ENCODE results near the gene SLC9A8. TPM values are rescaled to one million over a fixed set of nuclear protein-coding genes. Genes with fewer than 3 reads are reported as not detected.

SLC9A8 gene
- total and polyA plus RNA-seq, 2 donors (not counting 1 experiment from before 2014, with no cell fraction given): 17.8 to 29.7 TPM

DNA sequence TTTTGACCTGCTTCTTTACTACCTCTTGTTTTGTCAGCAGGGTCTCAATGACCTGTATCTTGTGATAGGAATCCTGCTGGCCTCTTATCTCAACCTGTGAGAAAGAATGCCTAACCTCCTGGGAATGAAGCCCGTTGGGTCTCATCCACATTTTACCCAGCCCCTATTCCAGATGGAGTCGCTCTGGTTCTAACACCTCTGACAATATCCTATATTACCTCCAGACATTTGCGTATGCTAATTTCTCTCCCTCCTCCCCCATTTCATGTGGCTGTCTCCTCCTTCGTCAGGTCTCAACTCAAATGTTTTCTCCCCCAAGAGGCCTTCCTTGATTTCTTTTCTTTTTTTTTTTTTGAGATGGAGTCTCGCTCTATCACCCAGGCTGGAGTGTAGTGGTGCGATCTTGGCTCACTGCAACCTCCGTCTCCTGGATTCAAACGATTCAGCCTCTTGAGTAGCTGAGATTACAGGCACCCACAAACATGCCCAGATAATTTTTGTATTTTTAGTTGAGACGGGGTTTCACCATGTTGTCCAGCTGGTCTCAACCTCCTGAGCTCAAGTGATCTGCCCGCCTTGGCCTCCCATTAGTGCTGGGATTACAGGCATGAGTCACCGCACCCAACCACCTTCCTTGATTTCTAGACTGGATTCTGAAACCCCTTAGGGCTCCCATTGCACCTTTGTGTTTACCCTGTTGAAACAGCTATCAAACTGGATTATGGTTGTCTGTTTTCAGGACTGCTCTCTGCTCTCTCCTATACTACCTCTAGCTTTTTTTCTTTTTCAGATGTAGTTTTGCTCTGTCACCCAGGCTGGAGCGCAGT lies 49.5 kb upstream of the SLC9A8 start:
- Histone ChIP-seq H3K27me3 (replicated peaks in 1 of 4; ENCODE audit: control extremely low read depth in 1 of 4, control insufficient read depth in 3 of 4, insufficient read depth in 4 of 4, low read length in 3 of 4) (peaks cover 0 to 10% (median 2%) of the 10 kb centered on the region in 4 experiments), H4K20me1 (ENCODE audit: control insufficient read depth, insufficient read depth, low read length, poor library complexity, severe bottlenecking) (no peaks in the 10 kb centered on the region), H3K36me3 (replicated peaks in 1 of 2; ENCODE audit: control extremely low read depth in 1 of 2, control insufficient read depth in 1 of 2, extremely low read depth in 1 of 2, insufficient read depth in 2 of 2, low read length in 1 of 2) (no peaks in the 10 kb centered on the region), H3K9me3 (ENCODE audit: control extremely low read depth in 1 of 3, control insufficient read depth in 2 of 3, insufficient read depth in 1 of 3, low read length in 2 of 3) (no peaks in the 10 kb centered on the region), H3K79me2 (ENCODE audit: control insufficient read depth, insufficient read depth, low read length) (no peaks in the 10 kb centered on the region), H3K4me1 (ENCODE audit: control insufficient read depth in 2 of 2, insufficient read depth in 2 of 2, low read length in 2 of 2) (peaks cover 1 to 2% of the 10 kb centered on the region in 2 donors), H3K9ac (ENCODE audit: low read length) (no peak overlapping the region), H3K27ac (ENCODE audit: low read length in 2 of 2) (no peak overlapping the region), H3K4me3 (ENCODE audit: control extremely low read depth in 1 of 5, extremely low read depth in 1 of 5, insufficient read depth in 1 of 5, low read depth in 2 of 5, low read length in 4 of 5) (no peak overlapping the region), H3K4me2 (replicated peaks; ENCODE audit: low read depth, low read length, poor library complexity, severe bottlenecking) (no peak overlapping the region), H2AFZ (ENCODE audit: insufficient read depth, low read depth, low read length, poor library complexity, severe bottlenecking) (no peak overlapping the region)
- Mint-ChIP-seq H3K27me3 (peaks cover 10% of the 10 kb centered on the region), H3K4me3 (no peak overlapping the region), H3K4me1 (no peaks in the 10 kb centered on the region), H3K9me3 (ENCODE audit: insufficient read depth) (no peaks in the 10 kb centered on the region), H3K27ac (no peak overlapping the region)
- ChIA-PET POLR2A (no interaction called here), CTCF (interaction anchor here (0.6 to 1.4 kb wide), 3 partner anchors 82 to 870 kb away, joined by 3 to 4 read pairs (median 3); no protein-coding TSS in a partner anchor)
- intact Hi-C loops (cut with micrococcal nuclease): no loop called here
- ATAC-seq (ENCODE audit: low read depth) (no peak), DNase-seq (no peak)
- TF ChIP-seq EZH2 (IDR thresholded peaks at IDR 0.05; ENCODE audit: borderline replicate concordance, insufficient read depth, low read depth, low read length, poor library complexity, severe bottlenecking): no peak
- TF ChIP-seq, protein P1, sequence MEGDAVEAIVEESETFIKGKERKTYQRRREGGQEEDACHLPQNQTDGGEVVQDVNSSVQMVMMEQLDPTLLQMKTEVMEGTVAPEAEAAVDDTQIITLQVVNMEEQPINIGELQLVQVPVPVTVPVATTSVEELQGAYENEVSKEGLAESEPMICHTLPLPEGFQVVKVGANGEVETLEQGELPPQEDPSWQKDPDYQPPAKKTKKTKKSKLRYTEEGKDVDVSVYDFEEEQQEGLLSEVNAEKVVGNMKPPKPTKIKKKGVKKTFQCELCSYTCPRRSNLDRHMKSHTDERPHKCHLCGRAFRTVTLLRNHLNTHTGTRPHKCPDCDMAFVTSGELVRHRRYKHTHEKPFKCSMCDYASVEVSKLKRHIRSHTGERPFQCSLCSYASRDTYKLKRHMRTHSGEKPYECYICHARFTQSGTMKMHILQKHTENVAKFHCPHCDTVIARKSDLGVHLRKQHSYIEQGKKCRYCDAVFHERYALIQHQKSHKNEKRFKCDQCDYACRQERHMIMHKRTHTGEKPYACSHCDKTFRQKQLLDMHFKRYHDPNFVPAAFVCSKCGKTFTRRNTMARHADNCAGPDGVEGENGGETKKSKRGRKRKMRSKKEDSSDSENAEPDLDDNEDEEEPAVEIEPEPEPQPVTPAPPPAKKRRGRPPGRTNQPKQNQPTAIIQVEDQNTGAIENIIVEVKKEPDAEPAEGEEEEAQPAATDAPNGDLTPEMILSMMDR (IDR thresholded peaks at IDR 0.05): no peak
- 100% methylated on average over 3 of the region's 12 CpGs for WGBS (ENCODE audit: insufficient coverage)

DNA sequence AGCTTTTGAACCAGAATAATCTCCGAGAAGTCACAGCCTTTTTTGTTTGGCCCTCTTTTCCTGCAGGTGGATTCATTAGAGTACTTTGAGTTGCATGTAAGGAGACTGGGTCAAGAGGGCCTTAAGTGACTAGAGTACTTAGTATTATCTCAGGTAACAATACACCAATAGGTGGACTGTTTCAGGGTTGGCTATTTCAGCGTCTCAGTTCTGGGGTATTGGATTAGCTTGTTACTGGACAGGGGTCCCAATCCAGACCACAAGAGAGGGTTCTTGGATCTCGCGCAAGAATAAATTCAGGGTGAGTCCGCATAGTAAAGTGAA lies 47.3 kb upstream of the SLC9A8 start:
- no peaks in the 10 kb centered on the region for H4K20me1 ChIP-seq (ENCODE audit: control insufficient read depth, insufficient read depth, low read length, poor library complexity, severe bottlenecking)
- H3K4me1 ChIP-seq (ENCODE audit: control insufficient read depth in 2 of 2, insufficient read depth in 2 of 2, low read length in 2 of 2): peaks cover 9 to 10% of the 10 kb centered on the region in 2 donors
- 91% methylated on average over 4 of the region's 5 CpGs for WGBS (ENCODE audit: insufficient coverage)
- H3K27ac ChIP-seq (ENCODE audit: low read length in 2 of 2): no peak overlapping the region
- no peaks in the 10 kb centered on the region for H3K9me3 ChIP-seq (ENCODE audit: control extremely low read depth in 1 of 3, control insufficient read depth in 2 of 3, insufficient read depth in 1 of 3, low read length in 2 of 3)
- H3K4me3 ChIP-seq (ENCODE audit: control extremely low read depth in 1 of 5, extremely low read depth in 1 of 5, insufficient read depth in 1 of 5, low read depth in 2 of 5, low read length in 4 of 5): no peak overlapping the region
- Mint-ChIP-seq H3K4me3 (no peak overlapping the region), H3K4me1 (no peaks in the 10 kb centered on the region), H3K9me3 (ENCODE audit: insufficient read depth) (no peaks in the 10 kb centered on the region), H3K27ac (no peak overlapping the region), H3K27me3 (peaks cover 10% of the 10 kb centered on the region)
- H3K36me3 ChIP-seq (replicated peaks in 1 of 2; ENCODE audit: control extremely low read depth in 1 of 2, control insufficient read depth in 1 of 2, extremely low read depth in 1 of 2, insufficient read depth in 2 of 2, low read length in 1 of 2): no peaks in the 10 kb centered on the region
- H3K79me2 ChIP-seq (ENCODE audit: control insufficient read depth, insufficient read depth, low read length): no peaks in the 10 kb centered on the region
- CTCF ChIA-PET: no interaction called here
- no peak overlapping the region for H3K4me2 ChIP-seq (replicated peaks; ENCODE audit: low read depth, low read length, poor library complexity, severe bottlenecking)
- DNase-seq (no peak), ATAC-seq (ENCODE audit: low read depth) (no peak)
- POLR2A ChIA-PET: no interaction called here
- TF ChIP-seq, protein P1 (IDR thresholded peaks at IDR 0.05): no peak
- TF ChIP-seq EZH2 (IDR thresholded peaks at IDR 0.05; ENCODE audit: borderline replicate concordance, insufficient read depth, low read depth, low read length, poor library complexity, severe bottlenecking): no peak
- peaks cover 0 to 10% (median 6%) of the 10 kb centered on the region in 4 experiments for H3K27me3 ChIP-seq (replicated peaks in 1 of 4; ENCODE audit: control extremely low read depth in 1 of 4, control insufficient read depth in 3 of 4, insufficient read depth in 4 of 4, low read length in 3 of 4)
- intact Hi-C loops (cut with micrococcal nuclease): no loop called here
- H3K9ac ChIP-seq (ENCODE audit: low read length): no peak overlapping the region
- H2AFZ ChIP-seq (ENCODE audit: insufficient read depth, low read depth, low read length, poor library complexity, severe bottlenecking): no peak overlapping the region

Measured in B cell (primary cell).